Transverse colon (tissue), 3 donors: ENCODE results near the gene DSCAM.

Experiments used
- EP300 ChIP-seq: sonication (generic); formaldehyde crosslinking; IDR thresholded peaks from one replicate; pipeline ENCODE4 v1.6.1; 2017; ENCODE audit warnings: antibody characterized with exemption, low read depth
- POLR2A ChIP-seq: fragments of 450-650 bp; IDR thresholded peaks from one replicate; pipeline ENCODE4 v1.6.1; 2016; ENCODE audit warnings: antibody characterized with exemption, mild to moderate bottlenecking, moderate library complexity
- TF ChIP-seq, protein P1 (sequence below), 5 experiments: fragments of 200-600 bp in 3 of 5; fragments of 450-650 bp in 2 of 5; sonication (generic) in 3 of 5; IDR thresholded peaks; 1 replicate in 2 of 5; 2 replicates in 3 of 5; pipeline ENCODE4 v1.5.1; 2016 to 2017; ENCODE audit warnings: antibody characterized with exemption in 5 of 5, inconsistent platforms in 3 of 5, mild to moderate bottlenecking in 2 of 5, moderate library complexity in 1 of 5

DNA sequence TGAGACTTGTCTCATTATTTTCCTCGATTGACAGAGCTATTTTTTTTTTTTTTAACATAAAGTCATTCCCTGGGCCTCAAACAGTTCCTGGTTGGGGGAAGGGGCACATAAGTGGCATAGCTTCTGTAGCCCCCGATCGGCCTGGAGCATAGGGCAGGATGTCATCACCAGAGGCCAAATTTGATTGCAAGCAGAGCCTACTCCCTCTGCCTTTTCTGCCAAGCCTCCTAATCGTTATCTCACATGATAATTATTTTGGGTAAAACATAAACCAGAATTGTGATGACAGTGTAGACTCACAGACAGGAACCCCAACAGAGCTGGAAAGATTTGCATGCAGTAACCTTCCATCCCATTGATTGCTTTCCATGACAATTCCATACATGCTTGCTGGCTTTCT is 574.9 kb downstream of the DSCAM start:
- no peak for TF ChIP-seq POLR2A
- no peak for TF ChIP-seq EP300
- TF ChIP-seq, protein P1, sequence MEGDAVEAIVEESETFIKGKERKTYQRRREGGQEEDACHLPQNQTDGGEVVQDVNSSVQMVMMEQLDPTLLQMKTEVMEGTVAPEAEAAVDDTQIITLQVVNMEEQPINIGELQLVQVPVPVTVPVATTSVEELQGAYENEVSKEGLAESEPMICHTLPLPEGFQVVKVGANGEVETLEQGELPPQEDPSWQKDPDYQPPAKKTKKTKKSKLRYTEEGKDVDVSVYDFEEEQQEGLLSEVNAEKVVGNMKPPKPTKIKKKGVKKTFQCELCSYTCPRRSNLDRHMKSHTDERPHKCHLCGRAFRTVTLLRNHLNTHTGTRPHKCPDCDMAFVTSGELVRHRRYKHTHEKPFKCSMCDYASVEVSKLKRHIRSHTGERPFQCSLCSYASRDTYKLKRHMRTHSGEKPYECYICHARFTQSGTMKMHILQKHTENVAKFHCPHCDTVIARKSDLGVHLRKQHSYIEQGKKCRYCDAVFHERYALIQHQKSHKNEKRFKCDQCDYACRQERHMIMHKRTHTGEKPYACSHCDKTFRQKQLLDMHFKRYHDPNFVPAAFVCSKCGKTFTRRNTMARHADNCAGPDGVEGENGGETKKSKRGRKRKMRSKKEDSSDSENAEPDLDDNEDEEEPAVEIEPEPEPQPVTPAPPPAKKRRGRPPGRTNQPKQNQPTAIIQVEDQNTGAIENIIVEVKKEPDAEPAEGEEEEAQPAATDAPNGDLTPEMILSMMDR (IDR thresholded peaks at IDR 0.05), result no peak
